GM18858 (cell line): ENCODE data around the gene SLC66A2.
"Not testable (repeated sequence)": the region's sequence is repeated elsewhere in the genome, so short reads cannot be mapped to it uniquely, and the experiment has no call there.

Experiments used
- ATAC-seq: cut with Tn5 transposase; IDR thresholded peaks from one replicate; pipeline ENCODE4 v1.9.1; 2021; ENCODE audit not compliant: unreplicated experiment

The SLC66A2 gene

GRCh38 chr18:79951545-79952455, at the start of gene SLC66A2:
Gene SLC66A2 (minus strand): TSS chr18:79951653. CDS start chr18:79950926, 727 bp downstream.
- peak; percentile 43 for ATAC-seq

GRCh38 chr18:80000877-80001276, 49.4 kb upstream of the SLC66A2 start:
- ATAC-seq = no peak

GRCh38 chr18:79999701-80000100, 48.2 kb upstream of the SLC66A2 start:
- not testable (repeated sequence) for ATAC-seq

- ATAC-seq = no peak
Measured at GRCh38 chr18:79991494-79991893, 40.0 kb upstream of the SLC66A2 start.

GRCh38 chr18:79989195-79989497, 37.7 kb upstream of the SLC66A2 start:
- ATAC-seq = no peak

- ATAC-seq = peak; percentile 95
Measured at GRCh38 chr18:79988451-79989194, 37.2 kb upstream of the SLC66A2 start, which contains the start of gene TXNL4A. Gene TXNL4A (minus strand): TSS chr18:79988563. CDS start chr18:79988392, 171 bp downstream.

- peak; percentile 38 for ATAC-seq
Measured at GRCh38 chr18:79988071-79988450, 36.6 kb upstream of the SLC66A2 start.

DNA sequence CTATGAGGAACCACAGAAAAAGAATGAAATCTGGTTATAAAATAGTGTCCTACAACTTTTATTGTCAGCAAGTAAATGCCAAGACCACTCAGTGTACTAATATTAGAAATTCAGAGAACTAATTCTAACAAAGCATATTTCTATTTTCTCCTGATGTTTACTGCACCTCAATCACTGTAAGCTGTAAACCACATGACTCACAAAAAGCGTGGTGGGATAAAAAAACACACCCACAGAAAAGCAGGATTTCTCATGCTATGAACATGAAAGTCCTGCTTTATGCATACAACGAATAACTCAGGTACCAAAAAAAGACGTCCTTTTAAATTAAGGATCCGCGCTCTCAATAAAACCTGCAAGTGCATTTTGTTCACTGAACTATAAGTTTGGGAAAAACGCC, 36.1 kb upstream of the SLC66A2 start:
- no peak for ATAC-seq

- ATAC-seq = no peak
Measured at GRCh38 chr18:79986726-79987125, 35.3 kb upstream of the SLC66A2 start.

- ATAC-seq = no peak
Measured at GRCh38 chr18:79985172-79985571, 33.7 kb upstream of the SLC66A2 start.

- no peak for ATAC-seq
Measured at GRCh38 chr18:79983793-79984192, 32.3 kb upstream of the SLC66A2 start.

DNA sequence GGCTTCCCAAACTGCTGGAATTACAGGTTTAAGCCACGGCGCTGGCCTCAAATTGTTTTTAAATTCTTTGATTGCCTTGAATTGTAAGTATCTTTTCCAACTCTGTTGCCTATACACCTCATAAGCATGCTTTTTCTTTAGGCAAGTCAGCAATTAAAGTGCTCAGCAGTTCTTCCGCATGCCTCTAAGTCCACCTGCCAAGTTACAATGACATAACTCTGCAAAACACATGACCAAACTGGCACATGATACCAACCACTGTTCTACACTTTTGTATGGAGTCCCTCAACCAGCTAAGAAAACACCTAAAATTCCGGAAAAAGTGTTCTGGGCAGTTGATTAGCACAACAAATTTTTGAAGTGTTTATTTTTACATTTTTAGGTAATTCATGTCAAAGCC, 31.8 kb upstream of the SLC66A2 start:
- no peak for ATAC-seq

DNA sequence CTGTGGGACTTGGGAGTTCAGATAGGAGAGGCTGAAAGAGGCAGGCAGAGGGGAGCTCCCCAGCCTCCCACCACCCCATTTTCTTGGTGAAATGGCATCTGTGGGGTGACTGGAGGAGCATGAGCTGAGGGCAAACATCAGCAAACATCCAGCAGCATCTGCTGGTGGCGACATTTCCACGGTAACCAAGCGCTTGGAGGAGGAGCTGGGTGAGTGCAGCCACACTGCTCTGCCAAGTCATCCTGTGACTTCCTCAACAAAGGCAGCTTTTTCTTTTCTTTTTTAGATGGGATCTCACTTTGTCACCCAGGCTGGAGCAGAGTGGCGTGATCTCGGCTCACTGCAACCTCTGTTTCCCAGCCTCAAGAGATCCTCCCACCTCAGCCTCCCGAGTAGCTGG, 31.3 kb upstream of the SLC66A2 start:
- ATAC-seq = no peak

DNA sequence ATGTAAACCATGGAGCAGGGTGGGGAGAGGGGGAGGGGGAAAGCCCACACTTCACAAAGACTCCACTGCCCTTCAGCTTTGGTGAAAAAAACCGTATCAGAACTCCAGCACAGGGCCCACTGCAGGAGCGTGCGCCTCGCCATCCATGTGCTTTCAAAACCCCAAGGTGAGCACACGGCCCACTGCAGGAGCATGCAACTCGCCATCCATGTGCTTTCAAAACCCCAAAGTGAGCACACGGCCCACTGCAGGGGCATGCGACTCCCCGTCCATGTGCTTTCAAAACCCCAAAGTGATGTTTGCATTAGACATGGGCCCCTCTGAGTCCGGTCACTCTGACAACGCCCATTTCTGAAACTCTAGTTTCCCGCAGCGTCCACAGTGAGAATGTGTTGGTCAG, 29.1 kb upstream of the SLC66A2 start:
- ATAC-seq = no peak

GRCh38 chr18:79979843-79980242, 28.4 kb upstream of the SLC66A2 start:
- ATAC-seq = no peak

- ATAC-seq = no peak
Measured at GRCh38 chr18:79975985-79976680, 24.7 kb upstream of the SLC66A2 start.

DNA sequence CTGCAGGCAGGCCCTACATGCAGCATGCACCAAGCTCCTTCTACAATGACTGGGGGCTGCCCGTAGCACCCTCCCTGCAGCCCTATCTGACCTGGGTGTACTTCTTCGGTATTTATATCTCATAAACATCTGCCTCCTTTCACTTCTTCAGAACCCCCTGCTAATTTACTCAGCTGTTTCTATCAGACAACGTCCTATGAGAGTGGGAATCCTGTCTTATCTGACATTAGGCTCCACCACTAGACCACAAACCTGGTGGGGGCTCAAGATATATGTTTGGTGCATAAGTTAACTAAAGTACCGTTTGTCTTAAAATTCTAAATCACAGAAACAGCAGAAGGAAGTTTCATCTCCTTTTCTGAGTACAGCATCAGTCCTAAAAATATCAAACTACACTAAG, 23.6 kb upstream of the SLC66A2 start:
- no peak for ATAC-seq

DNA sequence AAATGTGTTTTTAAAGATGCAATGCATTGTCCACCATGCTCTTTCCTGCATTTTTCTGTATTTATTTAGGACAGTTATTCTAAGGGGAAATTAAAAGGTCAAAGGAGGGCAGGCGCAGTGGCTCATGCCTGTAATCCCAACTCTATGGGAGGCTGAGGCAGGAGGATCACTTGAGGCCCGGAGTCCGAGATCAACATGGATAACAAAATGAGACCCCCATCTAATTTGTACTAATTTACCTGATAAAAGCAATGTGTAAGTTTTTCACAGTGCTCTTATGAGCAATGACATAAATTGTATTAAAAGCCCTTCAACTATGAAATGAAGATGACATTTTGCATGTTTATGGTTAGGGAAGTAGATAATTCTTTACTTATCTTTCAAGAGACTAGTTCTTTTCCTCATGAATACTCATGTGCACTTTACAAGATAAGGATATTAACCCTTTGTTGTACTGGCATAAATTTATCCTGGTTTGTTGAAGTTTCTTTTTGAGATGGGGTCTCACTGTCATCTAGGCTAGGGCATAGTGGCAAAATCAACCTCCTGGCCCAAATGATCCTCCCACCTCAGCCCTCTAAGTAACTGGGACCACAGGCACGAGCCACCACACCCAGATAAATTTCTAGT, 22.7 kb upstream of the SLC66A2 start:
- no peak for ATAC-seq

GRCh38 chr18:79973517-79973916, 22.1 kb upstream of the SLC66A2 start:
- ATAC-seq = no peak

DNA sequence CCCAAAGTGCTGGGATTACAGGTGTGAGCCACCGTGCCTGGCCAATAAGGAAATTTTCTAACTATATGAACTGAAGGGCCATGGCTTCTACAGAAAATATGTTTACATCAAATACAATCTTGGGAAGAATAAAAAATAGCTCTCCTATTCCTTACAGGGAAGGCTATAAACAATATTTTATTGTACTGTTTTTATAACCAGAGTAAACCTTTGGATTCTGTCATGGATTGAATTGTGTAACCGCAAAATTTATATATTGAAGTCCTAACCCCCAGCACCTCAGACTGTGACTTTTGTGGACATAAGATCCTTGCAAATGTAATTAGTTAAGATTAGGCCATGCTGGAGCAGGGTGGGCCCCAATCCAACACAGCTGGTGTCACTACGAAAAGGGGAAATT, 21.3 kb upstream of the SLC66A2 start:
- no peak for ATAC-seq

DNA sequence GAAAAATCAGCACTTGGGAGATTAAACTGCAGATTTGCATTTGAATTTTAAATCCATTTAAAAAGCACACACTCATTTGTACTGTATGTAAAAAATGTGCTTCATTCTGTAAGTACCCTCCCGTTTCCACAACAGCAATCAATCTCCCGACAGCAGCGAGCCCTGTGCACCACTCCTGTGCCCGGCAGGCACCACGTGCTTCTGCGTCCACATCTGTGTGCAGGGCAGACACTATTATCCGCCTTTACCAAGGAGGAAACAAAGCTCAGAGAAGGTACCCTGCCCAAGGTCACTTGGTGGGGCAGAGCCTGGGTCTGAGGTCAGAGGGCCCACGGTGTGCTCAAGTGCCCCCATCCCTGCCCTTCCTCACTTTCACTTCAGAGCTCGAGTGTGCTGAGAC, 20.5 kb upstream of the SLC66A2 start:
- no peak for ATAC-seq
